DMS 273 (cell line): ENCODE measurements around the gene GNAS-AS1.

Source experiments
- DNase-seq: peaks from one replicate; lab custom pipeline; 2025; ENCODE audit not compliant: unreplicated experiment; lab: John Stamatoyannopoulos, UW

GNAS-AS1 gene

GRCh38 chr20:58850693-58851174 is at the start of gene GNAS-AS1:
GNAS-AS1 (minus strand) TSS chr20:58850902.
- no peak for DNase-seq

GRCh38 chr20:58900397-58900796 is 49.7 kb upstream of the GNAS-AS1 start:
- DNase-seq, result peak; percentile 76

GRCh38 chr20:58899512-58899911 is 48.8 kb upstream of the GNAS-AS1 start:
- DNase-seq, result no peak

GRCh38 chr20:58898629-58899408 is 48.1 kb upstream of the GNAS-AS1 start:
- DNase-seq, result no peak

- DNase-seq, result no peak
Measured at GRCh38 chr20:58897488-58897887, 46.8 kb upstream of the GNAS-AS1 start.

GRCh38 chr20:58896820-58897219 is 46.1 kb upstream of the GNAS-AS1 start:
- DNase-seq, result no peak

- peak; percentile 19 for DNase-seq
Measured at GRCh38 chr20:58895448-58896180, 44.9 kb upstream of the GNAS-AS1 start.

GRCh38 chr20:58894652-58895447 is 44.1 kb upstream of the GNAS-AS1 start:
- no peak for DNase-seq

- DNase-seq, result peak; percentile 15
Measured at GRCh38 chr20:58893355-58894120, 42.8 kb upstream of the GNAS-AS1 start.

GRCh38 chr20:58892932-58893224 is 42.2 kb upstream of the GNAS-AS1 start:
- peak; percentile 53 for DNase-seq

- peak; percentile 88 for DNase-seq
Measured at GRCh38 chr20:58892141-58892931, 41.6 kb upstream of the GNAS-AS1 start.

GRCh38 chr20:58891718-58892140 is 41.0 kb upstream of the GNAS-AS1 start:
- peak; percentile 78 for DNase-seq

- peak; percentile 91 for DNase-seq
Measured at GRCh38 chr20:58891086-58891717, 40.5 kb upstream of the GNAS-AS1 start.

- peak; percentile 91 for DNase-seq
Measured at GRCh38 chr20:58890518-58891085, 39.9 kb upstream of the GNAS-AS1 start.

GRCh38 chr20:58889798-58890517 is 39.3 kb upstream of the GNAS-AS1 start:
- peak; percentile 48 for DNase-seq

- DNase-seq, result no peak
Measured at GRCh38 chr20:58889334-58889760, 38.6 kb upstream of the GNAS-AS1 start.

GRCh38 chr20:58888521-58889333 is 38.0 kb upstream of the GNAS-AS1 start:
- DNase-seq, result peak; percentile 74

GRCh38 chr20:58888103-58888502 is 37.4 kb upstream of the GNAS-AS1 start:
- DNase-seq, result no peak
